Psoas muscle (tissue), 8 donors: ENCODE results near the gene SREBF2. TPM values are rescaled to one million over a fixed set of nuclear protein-coding genes. Genes with fewer than 3 reads are reported as not detected.

Source experiments
- ATAC-seq, 4 donors: fragments of 200-7000 bp; cut with Tn5 transposase; one replicate each; pipeline ENCODE4 v1.9.1; 2020; ENCODE audit warnings: moderate library complexity in 3 of 4, mild to moderate bottlenecking in 2 of 4
- DNase-seq, 2 donors: peaks; one replicate each; pipeline ENCODE4 v3.0.0-alpha.2; 2020
- H3K27ac ChIP-seq: fragments of 200-600 bp; one replicate; pipeline ENCODE4 v1.8.0; 2022
- H3K27me3 ChIP-seq, 3 donors: fragments of 200-600 bp in 1 of 3; one replicate each; pipeline versions ENCODE4 v1.6.1 to v1.8.0; 2013 to 2022; ENCODE audit warnings: low read length in 2 of 3, mild to moderate bottlenecking in 2 of 3, moderate library complexity in 1 of 3; ENCODE audit not compliant: insufficient read depth in 3 of 3
- H3K36me3 ChIP-seq, 2 donors: fragments of 200-600 bp in 1 of 2; one replicate each; pipeline versions ENCODE4 v1.6.1 to v1.8.0; 2013 to 2022; ENCODE audit warnings: low read depth in 1 of 2, mild to moderate bottlenecking in 1 of 2, moderate library complexity in 1 of 2; ENCODE audit not compliant: insufficient read depth in 1 of 2
- H3K4me1 ChIP-seq: fragments of 200-600 bp; one replicate; pipeline ENCODE4 v1.8.0; 2022
- H3K4me3 ChIP-seq: fragments of 200-600 bp; one replicate; pipeline ENCODE4 v1.8.0; 2022; ENCODE audit warnings: mild to moderate bottlenecking
- H3K9me3 ChIP-seq: fragments of 200-600 bp; one replicate; pipeline ENCODE4 v1.8.0; 2022
- WGBS, 3 donors: extraction: QIAGEN DNeasy Blood & Tissue Kit; methylation state at CpG; one replicate each; pipeline versions ENCODE4 v1.1.6 to v1.1.7; 2013; 5-methylcytosine and 5-hydroxymethylcytosine counted together
- intact Hi-C, 2 donors: fragments of 100-400 bp; cut with DNase I; formaldehyde crosslinking; loops; one replicate each; pipeline versions ENCODE4 v1.11.0 to v1.14.2; 2022
- polyA plus RNA-seq, 3 donors: library from polyadenylated mRNA; stranded (reverse); fragments of 200-250 nt; gene quantifications; one replicate each; pipeline ENCODE4 v1.2.3, GENCODE V29; 2013
- total RNA-seq, 4 donors: library from RNA; stranded (reverse); fragmentation: NEBNext Ultra II Directional in 2 of 4; extraction: Animal tissue kit (Norgen Biotek cat#: 25700) in 2 of 4; gene quantifications; one replicate each; pipeline versions ENCODE4 v1.2.1 to v1.2.4, GENCODE V29; 2021 to 2023
- TF ChIP-seq, protein P1 (sequence below): fragments of 200-600 bp; IDR thresholded peaks from one replicate; pipeline ENCODE4 v1.8.0; 2022; ENCODE audit warnings: antibody characterized with exemption
- donor health status: healthy with polysubstance abuse.
- donor health status: DM: no; HTN: no; CAD: no; lungs with moderate emphysema.
- donor health status: Bipolar disorder and iron deficiency.
- donor health status: healthy.
- donor health status: DM: yes; HTN: yes; CAD: no.
- donor health status: DM: no; HTN: no; CAD: no.
- donor health status: DM: no; HTN: no; CAD: no.
- donor health status: DM: yes; HTN: yes; CAD: no.

SREBF2 gene
- total and polyA plus RNA-seq, 7 donors: 21.0 to 47.0 (median 36.3) TPM

GRCh38 chr22:41840216-41840615 is 7.3 kb downstream of the SREBF2 start:
- no peak overlapping the region for H3K4me3 ChIP-seq
- intact Hi-C loops: no loop called here
- H3K4me1 ChIP-seq: peaks cover 23% of the 10 kb centered on the region
- no peaks in the 10 kb centered on the region for H3K9me3 ChIP-seq
- no peak overlapping the region for H3K27ac ChIP-seq
- DNase-seq (no peak), ATAC-seq (no peak)
- H3K27me3 ChIP-seq: no peaks in the 10 kb centered on the region
- TF ChIP-seq, protein P1, sequence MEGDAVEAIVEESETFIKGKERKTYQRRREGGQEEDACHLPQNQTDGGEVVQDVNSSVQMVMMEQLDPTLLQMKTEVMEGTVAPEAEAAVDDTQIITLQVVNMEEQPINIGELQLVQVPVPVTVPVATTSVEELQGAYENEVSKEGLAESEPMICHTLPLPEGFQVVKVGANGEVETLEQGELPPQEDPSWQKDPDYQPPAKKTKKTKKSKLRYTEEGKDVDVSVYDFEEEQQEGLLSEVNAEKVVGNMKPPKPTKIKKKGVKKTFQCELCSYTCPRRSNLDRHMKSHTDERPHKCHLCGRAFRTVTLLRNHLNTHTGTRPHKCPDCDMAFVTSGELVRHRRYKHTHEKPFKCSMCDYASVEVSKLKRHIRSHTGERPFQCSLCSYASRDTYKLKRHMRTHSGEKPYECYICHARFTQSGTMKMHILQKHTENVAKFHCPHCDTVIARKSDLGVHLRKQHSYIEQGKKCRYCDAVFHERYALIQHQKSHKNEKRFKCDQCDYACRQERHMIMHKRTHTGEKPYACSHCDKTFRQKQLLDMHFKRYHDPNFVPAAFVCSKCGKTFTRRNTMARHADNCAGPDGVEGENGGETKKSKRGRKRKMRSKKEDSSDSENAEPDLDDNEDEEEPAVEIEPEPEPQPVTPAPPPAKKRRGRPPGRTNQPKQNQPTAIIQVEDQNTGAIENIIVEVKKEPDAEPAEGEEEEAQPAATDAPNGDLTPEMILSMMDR: no peak
- WGBS, 3 donors: 86 to 89% (median 87%) methylated on average over 5 of the region's 5 CpGs
- H3K36me3 ChIP-seq: peaks cover 3 to 20% of the 10 kb centered on the region in 2 donors

DNA sequence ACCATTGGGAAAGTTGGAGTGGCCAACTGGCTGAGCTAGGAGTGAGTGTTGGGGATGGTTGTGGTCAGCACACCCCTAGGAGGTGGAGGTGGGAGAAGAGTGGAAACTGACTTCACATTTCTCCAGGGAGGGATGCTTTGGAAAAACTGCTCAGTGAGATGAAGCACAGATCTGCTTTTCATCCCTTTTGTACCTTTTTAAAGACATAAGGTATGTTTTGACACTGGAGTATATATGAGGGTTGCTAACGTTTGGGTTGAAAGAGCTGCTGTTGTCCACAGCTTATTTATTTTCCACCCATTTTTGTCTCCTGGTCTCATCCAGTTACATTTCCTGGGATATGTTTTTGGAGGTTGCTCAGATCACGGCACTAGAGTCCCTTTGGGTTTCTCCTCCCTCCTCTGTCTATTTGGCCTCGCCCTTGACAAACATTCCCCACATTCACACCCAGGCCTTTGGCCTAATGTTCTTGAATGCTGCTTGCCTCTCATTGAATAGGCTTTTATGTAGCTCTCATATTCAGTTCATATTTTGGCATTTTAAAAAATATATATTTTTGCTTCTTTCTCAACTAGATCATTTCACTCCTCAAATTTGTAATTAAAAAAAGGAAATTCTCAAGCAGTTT is 8.3 kb downstream of the SREBF2 start:
- 45 to 69% (median 46%) methylated on average over 3 of the region's 3 CpGs for WGBS, 3 donors
- H3K36me3 ChIP-seq: peaks cover 1 to 14% of the 10 kb centered on the region in 2 donors
- no peak for DNase-seq
- no peak overlapping the region for H3K27ac ChIP-seq
- intact Hi-C loops: no loop called here
- H3K4me3 ChIP-seq: no peak overlapping the region
- no peaks in the 10 kb centered on the region for H3K27me3 ChIP-seq
- ATAC-seq: no peak
- TF ChIP-seq, protein P1: no peak
- H3K4me1 ChIP-seq: peaks cover 29% of the 10 kb centered on the region
- no peaks in the 10 kb centered on the region for H3K9me3 ChIP-seq

GRCh38 chr22:41842996-41843970 is 10.4 kb downstream of the SREBF2 start:
- H3K27ac ChIP-seq: no peak overlapping the region
- no peak overlapping the region for H3K4me3 ChIP-seq
- H3K9me3 ChIP-seq: no peaks in the 10 kb centered on the region
- ATAC-seq (peak in 1 of 4 donors; percentile 56), DNase-seq (no peak)
- peaks cover 43% of the 10 kb centered on the region for H3K4me1 ChIP-seq
- intact Hi-C loops: no loop called here
- WGBS, 3 donors: 73 to 86% (median 78%) methylated on average over 8 of the region's 8 CpGs
- H3K36me3 ChIP-seq: peaks cover 0 to 4% of the 10 kb centered on the region in 2 donors
- H3K27me3 ChIP-seq: no peaks in the 10 kb centered on the region
- TF ChIP-seq, protein P1: no peak

- H3K27ac ChIP-seq: no peak overlapping the region
- peaks cover 43% of the 10 kb centered on the region for H3K4me1 ChIP-seq
- WGBS, 3 donors: 67 to 81% (median 71%) methylated on average over 1 of the region's 1 CpG
- intact Hi-C loops: no loop called here
- H3K36me3 ChIP-seq: peaks cover 0 to 4% of the 10 kb centered on the region in 2 donors
- TF ChIP-seq, protein P1: no peak
- no peak for ATAC-seq
- no peak overlapping the region for H3K4me3 ChIP-seq
- no peak for DNase-seq
- H3K9me3 ChIP-seq: no peaks in the 10 kb centered on the region
- H3K27me3 ChIP-seq: no peaks in the 10 kb centered on the region
Measured at GRCh38 chr22:41844036-41844435, 11.1 kb downstream of the SREBF2 start.
